SK-N-SH (cell line): ENCODE results near the gene CAPN3. TPM values are rescaled to one million over a fixed set of nuclear protein-coding genes. Genes with fewer than 3 reads are reported as not detected.

Experiments used
- CTCF ChIA-PET: fragments of 300-600, 350-600 bp; formaldehyde crosslinking; extraction: SDS; loops from one replicate; lab custom pipeline; 2021; lab: Yijun Ruan, JAX
- POLR2A ChIA-PET: fragments of 350-600 bp; sonication (Branson Sonifier 250); formaldehyde crosslinking; extraction: SDS; loops from one replicate; lab custom pipeline; 2020; ENCODE audit warnings: antibody characterized with exemption, inconsistent platforms; lab: Yijun Ruan, JAX
- DNase-seq: peaks from one replicate; pipeline ENCODE4 v3.0.0; 2012
- H2AFZ ChIP-seq: fragments of 200-600 bp; sonication (generic); 2 replicates; pipeline ENCODE4 v1.8.1; 2016; ENCODE audit warnings: antibody characterized with exemption, mild to moderate bottlenecking, low read depth
- H3F3A ChIP-seq: fragments of 200-600 bp; sonication (generic); replicated peaks from 2 replicates; pipeline ENCODE3; 2016; ENCODE audit warnings: antibody characterized with exemption, mild to moderate bottlenecking; ENCODE audit not compliant: insufficient read depth
- H3K27ac ChIP-seq, 2 experiments: fragments of 200-500 bp in 1 of 2; fragments of 200-600 bp in 1 of 2; sonication (Bioruptor generic) in 1 of 2; sonication (generic), shearing (Covaris generic) in 1 of 2; 2 replicates each; pipeline versions ENCODE4 v1.5.1 to v1.6.1; 2014 to 2016; ENCODE audit warnings: low read depth in 2 of 2, inconsistent platforms in 1 of 2, low read length in 1 of 2, mild to moderate bottlenecking in 1 of 2, mixed read lengths in 1 of 2
- H3K27me3 ChIP-seq: fragments of 200-600 bp; sonication (generic), shearing (Covaris generic); 2 replicates; pipeline ENCODE4 v1.6.1; 2016; ENCODE audit warnings: mixed run types; ENCODE audit not compliant: insufficient read depth
- H3K36me3 ChIP-seq, 2 experiments: fragments of 200-500 bp in 1 of 2; fragments of 200-600 bp in 1 of 2; sonication (Bioruptor generic) in 1 of 2; sonication (generic) in 1 of 2; replicated peaks in 1 of 2; 2 replicates each; pipeline versions ENCODE3 to v1.5.1; 2014 to 2016; ENCODE audit warnings: low read length in 1 of 2, mild to moderate bottlenecking in 1 of 2; ENCODE audit not compliant: insufficient read depth in 2 of 2, control insufficient read depth in 1 of 2
- H3K4me1 ChIP-seq, 2 experiments: fragments of 200-500 bp in 1 of 2; fragments of 200-600 bp in 1 of 2; sonication (Bioruptor generic) in 1 of 2; sonication (generic), shearing (Covaris generic) in 1 of 2; 2 replicates each; pipeline versions ENCODE4 v1.5.1 to v1.6.1; 2014 to 2016; ENCODE audit warnings: low read depth in 1 of 2, low read length in 1 of 2, mixed run types in 1 of 2; ENCODE audit not compliant: insufficient read depth in 2 of 2, control insufficient read depth in 1 of 2
- H3K4me2 ChIP-seq: fragments of 200-600 bp; sonication (generic), shearing (Covaris generic); 2 replicates; pipeline ENCODE4 v1.6.1; 2017; ENCODE audit warnings: mixed run types
- H3K4me3 ChIP-seq, 2 experiments: fragments of 200-500 bp in 1 of 2; fragments of 200-600 bp in 1 of 2; sonication (Bioruptor generic) in 1 of 2; sonication (generic), shearing (Covaris generic) in 1 of 2; 2 replicates each; pipeline versions ENCODE4 v1.5.1 to v1.8.1; 2014 to 2016; ENCODE audit warnings: low read depth in 2 of 2, inconsistent platforms in 1 of 2, low read length in 1 of 2, mild to moderate bottlenecking in 1 of 2, mixed read lengths in 1 of 2, moderate library complexity in 1 of 2
- H3K79me2 ChIP-seq: fragments of 200-600 bp; sonication (generic); 2 replicates; pipeline ENCODE4 v1.8.1; 2017; ENCODE audit warnings: mild to moderate bottlenecking; ENCODE audit not compliant: insufficient read depth
- H3K9ac ChIP-seq: fragments of 200-600 bp; sonication (generic); 2 replicates; pipeline ENCODE4 v1.6.1; 2017; ENCODE audit warnings: mixed run types
- H3K9me2 ChIP-seq: fragments of 200-600 bp; sonication (generic); 2 replicates; pipeline ENCODE4 v1.6.1; 2017; ENCODE audit warnings: mixed run types
- H3K9me3 ChIP-seq: fragments of 200-600 bp; sonication (generic); 2 replicates; pipeline ENCODE4 v1.6.1; 2017; ENCODE audit warnings: mixed run types, mild to moderate bottlenecking, moderate library complexity
- H4K20me1 ChIP-seq: fragments of 200-600 bp; sonication (generic); 2 replicates; pipeline ENCODE4 v1.6.1; 2017; ENCODE audit warnings: mild to moderate bottlenecking, mixed run types; ENCODE audit not compliant: insufficient read depth
- CHD2 ChIP-seq: fragments of 150-350 bp; IDR thresholded peaks from 2 replicates; pipeline ENCODE4 v1.6.1; 2018; ENCODE audit warnings: low read length; ENCODE audit not compliant: partially characterized antibody
- ELF1 ChIP-seq: IDR thresholded peaks from 2 replicates; pipeline ENCODE4 v1.4.0; 2012
- EP300 ChIP-seq, 2 experiments: IDR thresholded peaks; 2 replicates each; pipeline versions ENCODE4 v1.4.0 to v1.6.1; 2012; ENCODE audit warnings: borderline replicate concordance in 1 of 2, low read depth in 1 of 2, low read length in 1 of 2
- FOSL2 ChIP-seq: IDR thresholded peaks from 2 replicates; pipeline ENCODE4 v1.4.0; 2012; ENCODE audit warnings: low read depth, mild to moderate bottlenecking, moderate library complexity, borderline replicate concordance
- FOXM1 ChIP-seq: IDR thresholded peaks from 2 replicates; pipeline ENCODE4 v1.4.0; 2012; ENCODE audit warnings: low read depth, mild to moderate bottlenecking
- GABPA ChIP-seq: IDR thresholded peaks from 2 replicates; pipeline ENCODE4 v1.4.0; 2012; ENCODE audit warnings: low read depth, mild to moderate bottlenecking
- GATA2 ChIP-seq: sonication (generic); formaldehyde crosslinking; IDR thresholded peaks from 2 replicates; pipeline ENCODE4 v1.5.0; 2020; ENCODE audit warnings: mild to moderate bottlenecking, missing genetic modification reagents
- MEF2A ChIP-seq: IDR thresholded peaks from 2 replicates; pipeline ENCODE4 v1.4.0; 2012; ENCODE audit warnings: low read depth, borderline replicate concordance
- POLR2AphosphoS5 ChIP-seq: IDR thresholded peaks from 2 replicates; pipeline ENCODE4 v1.6.1; 2012; ENCODE audit warnings: low read depth, low read length
- RCOR1 ChIP-seq: fragments of 150-350 bp; IDR thresholded peaks from 2 replicates; pipeline ENCODE4 v1.6.1; 2017; ENCODE audit warnings: antibody characterized with exemption, low read length
- SIN3A ChIP-seq: IDR thresholded peaks from 2 replicates; pipeline ENCODE4 v1.6.1; 2012; ENCODE audit warnings: low read depth, mild to moderate bottlenecking, low read length, moderate library complexity, borderline replicate concordance
- TAF1 ChIP-seq: IDR thresholded peaks from 2 replicates; pipeline ENCODE4 v1.6.1; 2012; ENCODE audit warnings: low read depth, mild to moderate bottlenecking, low read length, moderate library complexity, borderline replicate concordance
- YY1 ChIP-seq: IDR thresholded peaks from 2 replicates; pipeline ENCODE4 v1.4.0; 2012; ENCODE audit warnings: low read depth, mild to moderate bottlenecking
- WGBS: methylation state at CpG from one replicate; pipeline ENCODE4 v1.1.6; 2017; ENCODE audit warnings: low lambda C conversion rate; 5-methylcytosine and 5-hydroxymethylcytosine counted together
- polyA plus RNA-seq, 3 experiments: library from polyadenylated mRNA; depleted of rRNA; stranded (reverse); fragments of >200 nt; gene quantifications; 2 replicates each; pipeline ENCODE4 v1.2.3, GENCODE V29; 2012
- TF ChIP-seq, protein P1 (sequence below): fragments of 200-600 bp; sonication (generic); IDR thresholded peaks from 2 replicates; pipeline ENCODE4 v1.6.1; 2017; ENCODE audit warnings: antibody characterized with exemption, mild to moderate bottlenecking, moderate library complexity
- TF ChIP-seq, protein P2 (sequence below): IDR thresholded peaks from 2 replicates; pipeline ENCODE4; 2012
- TF ChIP-seq, protein P3 (sequence below): IDR thresholded peaks from 2 replicates; pipeline ENCODE4 v1.6.1; 2012; ENCODE audit warnings: mild to moderate bottlenecking, low read depth, low read length, moderate library complexity

CAPN3 gene
- polyA plus RNA-seq, 1 of the 3 experiments (the other 2 are of a cell fraction) = 1.8 TPM

DNA sequence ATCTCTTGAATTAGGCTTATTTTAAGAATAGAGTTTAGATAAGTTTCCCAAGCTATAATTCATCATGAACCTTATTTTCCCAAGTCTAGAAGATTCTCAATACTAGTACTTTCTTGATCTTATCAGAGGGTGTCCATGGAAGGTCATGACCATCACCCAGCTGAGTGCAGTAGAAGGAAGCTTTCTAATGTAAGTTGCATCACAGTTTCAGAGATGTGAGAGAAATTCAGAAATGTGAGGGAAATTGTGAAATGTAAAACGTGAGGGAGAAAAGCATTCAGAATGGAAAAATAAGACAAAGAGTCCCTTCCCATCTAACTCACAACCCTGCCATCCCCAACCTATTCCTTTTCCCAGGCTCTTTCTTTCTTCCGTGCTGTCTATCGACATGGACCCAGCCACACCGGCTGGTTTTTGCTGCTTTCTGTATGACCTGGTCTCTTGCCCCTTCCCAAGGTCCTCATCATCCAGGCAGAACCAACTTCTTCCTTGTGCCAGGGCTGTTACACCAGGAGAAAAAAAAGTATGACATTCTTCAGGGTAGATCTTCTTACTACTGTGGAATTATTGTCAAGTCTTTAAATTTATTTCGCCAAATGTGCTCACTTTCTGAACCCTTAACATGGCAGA lies 6.7 kb downstream of the CAPN3 start:
- H3K9me2 ChIP-seq = no peaks in the 10 kb centered on the region
- ChIA-PET POLR2A (no interaction called here), CTCF (interaction anchor here (1.4 kb wide), 1 partner anchor 20 kb away, joined by 3 read pairs; no protein-coding TSS in a partner anchor)
- no peaks in the 10 kb centered on the region for H3K4me1 ChIP-seq
- H3K4me2 ChIP-seq = no peak overlapping the region
- no peaks in the 10 kb centered on the region for H3K79me2 ChIP-seq
- WGBS = 79% methylated on average over 5 of the region's 5 CpGs
- no peaks in the 10 kb centered on the region for H3F3A ChIP-seq
- H3K27ac ChIP-seq = no peak overlapping the region
- no peak overlapping the region for H2AFZ ChIP-seq
- H4K20me1 ChIP-seq = no peaks in the 10 kb centered on the region
- no peaks in the 10 kb centered on the region for H3K36me3 ChIP-seq
- DNase-seq = no peak
- no peak overlapping the region for H3K9ac ChIP-seq
- no peaks in the 10 kb centered on the region for H3K9me3 ChIP-seq
- H3K27me3 ChIP-seq = no peaks in the 10 kb centered on the region
- H3K4me3 ChIP-seq = no peak overlapping the region
- no peak for TF ChIP-seq FOSL2
- TF ChIP-seq, protein P1, sequence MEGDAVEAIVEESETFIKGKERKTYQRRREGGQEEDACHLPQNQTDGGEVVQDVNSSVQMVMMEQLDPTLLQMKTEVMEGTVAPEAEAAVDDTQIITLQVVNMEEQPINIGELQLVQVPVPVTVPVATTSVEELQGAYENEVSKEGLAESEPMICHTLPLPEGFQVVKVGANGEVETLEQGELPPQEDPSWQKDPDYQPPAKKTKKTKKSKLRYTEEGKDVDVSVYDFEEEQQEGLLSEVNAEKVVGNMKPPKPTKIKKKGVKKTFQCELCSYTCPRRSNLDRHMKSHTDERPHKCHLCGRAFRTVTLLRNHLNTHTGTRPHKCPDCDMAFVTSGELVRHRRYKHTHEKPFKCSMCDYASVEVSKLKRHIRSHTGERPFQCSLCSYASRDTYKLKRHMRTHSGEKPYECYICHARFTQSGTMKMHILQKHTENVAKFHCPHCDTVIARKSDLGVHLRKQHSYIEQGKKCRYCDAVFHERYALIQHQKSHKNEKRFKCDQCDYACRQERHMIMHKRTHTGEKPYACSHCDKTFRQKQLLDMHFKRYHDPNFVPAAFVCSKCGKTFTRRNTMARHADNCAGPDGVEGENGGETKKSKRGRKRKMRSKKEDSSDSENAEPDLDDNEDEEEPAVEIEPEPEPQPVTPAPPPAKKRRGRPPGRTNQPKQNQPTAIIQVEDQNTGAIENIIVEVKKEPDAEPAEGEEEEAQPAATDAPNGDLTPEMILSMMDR = no peak
- no peak for TF ChIP-seq TAF1
- TF ChIP-seq, protein P2, sequence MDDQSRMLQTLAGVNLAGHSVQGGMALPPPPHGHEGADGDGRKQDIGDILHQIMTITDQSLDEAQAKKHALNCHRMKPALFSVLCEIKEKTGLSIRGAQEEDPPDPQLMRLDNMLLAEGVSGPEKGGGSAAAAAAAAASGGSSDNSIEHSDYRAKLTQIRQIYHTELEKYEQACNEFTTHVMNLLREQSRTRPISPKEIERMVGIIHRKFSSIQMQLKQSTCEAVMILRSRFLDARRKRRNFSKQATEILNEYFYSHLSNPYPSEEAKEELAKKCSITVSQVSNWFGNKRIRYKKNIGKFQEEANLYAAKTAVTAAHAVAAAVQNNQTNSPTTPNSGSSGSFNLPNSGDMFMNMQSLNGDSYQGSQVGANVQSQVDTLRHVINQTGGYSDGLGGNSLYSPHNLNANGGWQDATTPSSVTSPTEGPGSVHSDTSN = no peak
- TF ChIP-seq, all 33 proteins: peak for 0

DNA sequence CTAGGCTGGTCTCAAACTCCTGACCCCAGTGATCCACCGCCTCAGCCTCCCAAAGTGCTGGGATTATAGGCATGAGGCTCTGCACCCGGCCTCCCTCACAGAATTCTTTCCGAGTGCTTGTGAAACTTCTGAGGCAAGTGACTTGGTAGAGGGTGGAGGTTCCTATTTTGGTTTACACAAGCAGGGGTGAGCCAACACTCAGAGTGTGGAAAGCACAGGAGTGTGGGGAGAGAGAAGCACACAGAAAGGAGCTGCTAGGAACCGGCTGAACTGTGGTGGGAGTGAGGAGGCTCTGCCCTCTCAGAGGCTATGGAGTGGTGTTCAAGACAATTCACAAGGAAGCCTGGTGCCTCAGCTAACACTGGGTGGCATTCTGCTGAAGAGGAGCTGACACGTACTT lies 7.7 kb downstream of the CAPN3 start:
- CTCF ChIA-PET = interaction anchor here (1.3 to 1.4 kb wide), 2 partner anchors 11 to 18 kb away, joined by 4 read pairs; no protein-coding TSS in a partner anchor
- no peak for DNase-seq
- Histone ChIP-seq H3K27ac (no peak overlapping the region), H3K4me2 (no peak overlapping the region), H3K4me1 (no peaks in the 10 kb centered on the region), H4K20me1 (no peaks in the 10 kb centered on the region), H3K79me2 (no peaks in the 10 kb centered on the region), H3F3A (no peaks in the 10 kb centered on the region), H3K27me3 (no peaks in the 10 kb centered on the region), H3K4me3 (no peak overlapping the region), H3K9me2 (no peaks in the 10 kb centered on the region), H2AFZ (no peak overlapping the region), H3K36me3 (no peaks in the 10 kb centered on the region), H3K9ac (no peak overlapping the region), H3K9me3 (no peaks in the 10 kb centered on the region)
- WGBS = 64% methylated on average over 5 of the region's 5 CpGs
- POLR2A ChIA-PET = no interaction called here
- TF ChIP-seq FOSL2 (no peak), MEF2A (no peak), EP300 (IDR thresholded peaks at IDR 0.05; ENCODE audit: borderline replicate concordance in 1 of 2, low read depth in 1 of 2, low read length in 1 of 2) (no peak), ELF1 (no peak), GATA2 (CRISPR knock-in tag) (no peak), GABPA (no peak), CHD2 (no peak), YY1 (no peak), FOXM1 (no peak), RCOR1 (no peak), POLR2AphosphoS5 (no peak), SIN3A (no peak)
- TF ChIP-seq, protein P1 = no peak
- TF ChIP-seq, protein P2 = no peak
- TF ChIP-seq, protein P3, sequence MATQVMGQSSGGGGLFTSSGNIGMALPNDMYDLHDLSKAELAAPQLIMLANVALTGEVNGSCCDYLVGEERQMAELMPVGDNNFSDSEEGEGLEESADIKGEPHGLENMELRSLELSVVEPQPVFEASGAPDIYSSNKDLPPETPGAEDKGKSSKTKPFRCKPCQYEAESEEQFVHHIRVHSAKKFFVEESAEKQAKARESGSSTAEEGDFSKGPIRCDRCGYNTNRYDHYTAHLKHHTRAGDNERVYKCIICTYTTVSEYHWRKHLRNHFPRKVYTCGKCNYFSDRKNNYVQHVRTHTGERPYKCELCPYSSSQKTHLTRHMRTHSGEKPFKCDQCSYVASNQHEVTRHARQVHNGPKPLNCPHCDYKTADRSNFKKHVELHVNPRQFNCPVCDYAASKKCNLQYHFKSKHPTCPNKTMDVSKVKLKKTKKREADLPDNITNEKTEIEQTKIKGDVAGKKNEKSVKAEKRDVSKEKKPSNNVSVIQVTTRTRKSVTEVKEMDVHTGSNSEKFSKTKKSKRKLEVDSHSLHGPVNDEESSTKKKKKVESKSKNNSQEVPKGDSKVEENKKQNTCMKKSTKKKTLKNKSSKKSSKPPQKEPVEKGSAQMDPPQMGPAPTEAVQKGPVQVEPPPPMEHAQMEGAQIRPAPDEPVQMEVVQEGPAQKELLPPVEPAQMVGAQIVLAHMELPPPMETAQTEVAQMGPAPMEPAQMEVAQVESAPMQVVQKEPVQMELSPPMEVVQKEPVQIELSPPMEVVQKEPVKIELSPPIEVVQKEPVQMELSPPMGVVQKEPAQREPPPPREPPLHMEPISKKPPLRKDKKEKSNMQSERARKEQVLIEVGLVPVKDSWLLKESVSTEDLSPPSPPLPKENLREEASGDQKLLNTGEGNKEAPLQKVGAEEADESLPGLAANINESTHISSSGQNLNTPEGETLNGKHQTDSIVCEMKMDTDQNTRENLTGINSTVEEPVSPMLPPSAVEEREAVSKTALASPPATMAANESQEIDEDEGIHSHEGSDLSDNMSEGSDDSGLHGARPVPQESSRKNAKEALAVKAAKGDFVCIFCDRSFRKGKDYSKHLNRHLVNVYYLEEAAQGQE = no peak
